Occipital lobe (tissue), 2 donors: ENCODE results near the gene NUDT2. TPM values are rescaled to one million over a fixed set of nuclear protein-coding genes. Genes with fewer than 3 reads are reported as not detected.
A peak's percentile ranks its signal among the peaks of the same experiment; 100 is the strongest.

Source experiments
- DNase-seq: peaks from one replicate; lab custom pipeline; 2025; lab: John Stamatoyannopoulos, UW
- total RNA-seq: library from RNA; depleted of rRNA; stranded (reverse); fragments of >200 nt; gene quantifications from one replicate; pipeline ENCODE4 v1.2.3, GENCODE V29; 2014

NUDT2 gene
- total RNA-seq, 1 donor from 2014 or later, result 17.3 TPM

DNA sequence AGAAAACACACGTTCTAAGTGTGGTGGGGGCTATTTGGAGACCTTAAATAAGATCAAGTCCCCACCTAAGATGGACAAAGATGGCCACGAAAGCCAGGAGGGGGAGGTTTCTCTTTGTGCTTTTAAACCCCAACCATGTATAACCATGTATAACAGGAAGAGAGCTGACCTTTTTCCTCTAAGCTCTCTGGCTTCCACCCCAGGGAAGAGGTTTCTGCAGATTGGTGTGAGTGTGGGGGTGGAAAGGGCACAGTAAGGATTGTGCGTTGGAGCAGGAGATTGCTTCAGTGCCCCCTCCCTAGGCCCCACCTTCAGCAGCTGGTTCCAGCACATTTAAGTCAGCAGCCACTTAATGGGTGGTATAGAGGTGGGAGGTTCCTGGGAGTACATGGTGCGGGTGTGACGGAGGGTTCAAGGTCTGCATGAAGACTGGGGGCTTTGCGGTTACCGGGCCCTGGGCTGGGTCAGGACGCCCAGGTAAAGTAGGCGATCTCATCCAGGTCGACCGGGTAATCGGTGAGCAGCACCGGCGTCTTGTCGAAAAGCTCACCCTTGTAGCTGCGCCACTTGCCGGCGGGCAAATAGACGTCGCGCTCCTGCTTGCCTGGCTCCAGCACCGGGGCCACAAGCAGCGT is 41.1 kb downstream of the NUDT2 start:
- no peak for DNase-seq

DNA sequence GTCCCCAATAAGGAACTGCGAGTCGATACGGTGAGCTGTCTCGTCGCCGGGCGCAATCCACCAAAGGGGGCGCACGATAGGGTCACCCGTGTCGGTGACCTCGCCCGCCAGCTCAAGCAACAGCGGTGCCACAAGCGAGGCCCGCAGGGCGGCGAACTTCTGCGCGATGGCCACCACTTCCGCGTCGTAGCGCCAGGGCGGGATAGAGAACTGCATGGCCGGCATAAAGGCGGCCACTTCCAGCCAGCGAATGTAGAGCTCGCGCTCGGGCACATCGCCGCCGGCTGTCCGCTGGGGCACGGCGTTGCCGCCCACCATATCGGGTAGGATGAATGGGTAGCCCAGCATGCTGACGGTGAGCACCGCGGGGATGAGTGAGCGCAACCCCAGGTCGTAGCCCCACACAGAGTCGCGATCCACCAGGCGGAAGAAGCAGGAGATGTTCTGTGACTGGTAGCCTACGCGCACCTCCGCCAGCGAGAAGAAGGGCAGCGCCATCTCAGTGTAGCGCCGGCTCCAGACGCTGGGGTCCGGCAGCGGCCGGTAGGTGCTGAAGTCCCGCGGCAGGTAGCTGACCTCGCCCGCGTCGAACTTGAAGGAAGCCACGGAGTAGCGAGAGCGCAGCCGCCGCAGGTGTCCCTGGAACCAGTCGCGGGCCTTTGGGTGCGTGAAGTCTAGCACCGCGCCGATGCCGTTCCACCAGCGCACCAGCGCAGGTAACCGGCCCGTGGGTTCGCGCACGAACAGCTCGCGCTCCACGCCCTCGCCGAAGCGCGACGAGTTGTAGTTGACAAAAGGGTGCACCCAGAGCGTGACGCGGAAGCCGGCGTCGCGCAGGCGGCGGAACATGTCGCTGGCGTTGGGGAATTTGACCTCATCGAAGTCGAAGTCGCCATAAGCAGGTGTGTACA is 41.9 kb downstream of the NUDT2 start:
- DNase-seq, result no peak

DNA sequence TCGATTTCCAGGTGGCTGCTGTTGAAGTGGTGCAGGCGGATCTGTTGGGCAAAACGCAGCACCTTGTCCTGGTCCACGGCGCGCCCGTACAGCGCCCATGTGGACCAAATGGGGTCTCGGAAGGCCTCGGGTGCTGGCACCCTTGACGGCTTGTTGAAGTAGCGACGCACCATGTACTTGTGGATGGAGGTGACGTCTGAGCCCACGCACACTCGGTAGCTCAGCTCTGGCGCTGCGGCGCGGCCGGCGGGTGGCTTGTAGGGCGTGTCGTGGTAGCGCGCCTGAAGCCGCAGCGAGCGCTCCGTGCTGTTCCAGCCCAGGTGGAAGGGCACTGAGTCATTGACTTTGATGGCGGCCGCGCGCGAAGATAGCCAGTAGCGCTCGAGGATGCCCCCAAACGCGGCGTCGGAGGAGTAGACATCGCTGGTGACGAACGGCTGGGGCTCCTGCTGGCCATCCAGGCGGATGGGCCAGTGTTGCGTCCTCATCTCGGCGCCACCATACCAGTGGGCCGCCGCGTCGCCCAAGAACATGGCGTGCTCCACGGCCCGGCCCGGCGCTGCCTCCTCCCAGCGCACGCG is 42.6 kb downstream of the NUDT2 start:
- DNase-seq, result no peak

DNA sequence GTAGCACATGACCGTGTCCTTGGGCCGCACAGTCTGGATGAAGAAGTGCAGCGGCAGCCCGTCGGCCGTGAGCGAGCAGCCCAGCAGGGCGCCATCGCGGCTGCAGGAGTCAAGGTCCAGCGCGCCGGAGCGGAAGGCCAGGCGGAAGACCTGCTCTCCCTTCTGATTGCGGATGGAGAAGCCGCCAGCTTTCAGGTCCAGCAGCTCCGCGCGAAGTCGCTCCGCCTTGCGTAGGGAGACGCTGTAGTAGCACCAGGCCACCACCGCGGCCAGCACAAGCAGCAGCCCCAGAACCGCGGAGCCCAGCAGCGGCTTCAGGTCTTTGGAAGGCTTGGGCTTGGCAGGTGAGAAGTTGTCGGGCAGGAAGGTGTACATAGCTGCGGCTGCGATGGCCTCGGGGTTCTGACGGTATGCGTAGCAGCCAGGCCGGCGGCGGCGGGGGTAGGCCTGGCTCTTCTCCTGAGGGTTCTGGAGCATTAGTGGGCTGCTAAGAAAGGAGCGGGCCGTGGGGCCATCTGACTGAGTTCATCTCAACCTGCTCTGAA is 43.2 kb downstream of the NUDT2 start:
- DNase-seq, result no peak

DNA sequence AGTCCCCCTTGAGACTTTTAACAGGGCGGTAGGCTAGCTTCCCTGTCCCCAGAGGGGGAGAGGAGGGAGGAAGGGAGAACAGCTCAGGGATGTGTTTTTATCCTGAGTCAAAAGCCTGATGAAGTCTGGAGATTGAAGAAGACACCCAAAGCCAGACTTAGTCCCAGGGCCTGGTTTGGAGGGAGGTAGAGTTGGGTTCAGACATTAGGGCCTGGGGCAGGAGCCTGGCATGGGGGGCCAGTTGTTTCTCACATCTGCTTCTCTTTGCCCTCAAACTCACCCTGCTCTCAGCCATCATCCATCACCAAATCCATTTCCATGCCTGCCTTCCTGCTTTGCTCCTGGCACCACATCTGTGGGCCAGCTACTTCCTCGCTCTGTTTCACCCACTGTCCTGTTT is 44.4 kb downstream of the NUDT2 start:
- DNase-seq, result no peak

DNA sequence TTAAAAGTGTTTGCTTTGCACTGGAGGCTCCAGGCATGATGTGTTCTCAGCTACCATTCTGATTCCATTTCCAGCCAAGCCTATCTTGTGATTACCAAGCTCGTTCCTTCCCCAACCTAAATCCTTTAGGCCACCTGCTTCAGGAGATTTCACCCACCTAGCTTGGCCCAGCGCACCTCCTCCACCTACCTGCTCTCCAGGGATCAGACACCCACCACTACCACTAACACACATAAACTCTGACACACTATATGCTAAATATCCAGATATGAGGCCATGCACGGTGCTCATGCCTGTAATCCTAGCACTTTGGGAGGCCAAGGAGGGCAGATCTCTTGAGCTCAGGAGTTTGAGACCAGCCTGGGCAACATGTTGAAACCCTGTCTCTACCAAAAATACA is 45.0 kb downstream of the NUDT2 start:
- DNase-seq, result no peak

DNA sequence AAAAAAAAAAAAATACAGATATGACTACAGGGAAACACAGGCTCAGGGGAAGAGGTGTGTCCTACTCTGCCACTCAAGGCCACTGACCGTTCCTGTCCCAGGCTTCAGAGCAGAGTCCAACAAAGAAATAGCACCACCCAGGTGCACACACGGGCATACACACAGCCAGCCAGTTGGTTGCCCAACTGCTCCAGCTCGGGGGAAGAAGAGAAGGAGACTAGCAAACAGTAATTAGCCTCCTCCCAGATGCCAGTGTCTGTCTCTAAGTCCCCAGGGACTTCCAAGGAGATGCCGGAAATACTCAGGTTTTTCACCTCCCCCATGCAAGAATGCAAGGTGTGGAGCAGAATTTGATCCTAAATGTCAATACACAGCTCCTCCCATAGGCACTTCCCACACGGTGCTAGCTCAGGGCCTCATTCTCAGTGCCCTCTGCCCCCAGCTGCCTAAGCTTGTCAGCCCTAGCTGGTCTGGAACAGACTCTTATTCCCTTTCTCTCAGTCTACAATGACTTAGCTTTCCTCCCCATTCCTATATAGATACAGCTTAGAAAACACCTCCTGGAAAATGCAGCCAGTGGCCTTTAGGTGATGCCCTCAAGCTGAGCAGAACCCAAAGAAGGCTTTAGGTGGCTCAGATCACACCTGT is 45.7 kb downstream of the NUDT2 start:
- no peak for DNase-seq

DNA sequence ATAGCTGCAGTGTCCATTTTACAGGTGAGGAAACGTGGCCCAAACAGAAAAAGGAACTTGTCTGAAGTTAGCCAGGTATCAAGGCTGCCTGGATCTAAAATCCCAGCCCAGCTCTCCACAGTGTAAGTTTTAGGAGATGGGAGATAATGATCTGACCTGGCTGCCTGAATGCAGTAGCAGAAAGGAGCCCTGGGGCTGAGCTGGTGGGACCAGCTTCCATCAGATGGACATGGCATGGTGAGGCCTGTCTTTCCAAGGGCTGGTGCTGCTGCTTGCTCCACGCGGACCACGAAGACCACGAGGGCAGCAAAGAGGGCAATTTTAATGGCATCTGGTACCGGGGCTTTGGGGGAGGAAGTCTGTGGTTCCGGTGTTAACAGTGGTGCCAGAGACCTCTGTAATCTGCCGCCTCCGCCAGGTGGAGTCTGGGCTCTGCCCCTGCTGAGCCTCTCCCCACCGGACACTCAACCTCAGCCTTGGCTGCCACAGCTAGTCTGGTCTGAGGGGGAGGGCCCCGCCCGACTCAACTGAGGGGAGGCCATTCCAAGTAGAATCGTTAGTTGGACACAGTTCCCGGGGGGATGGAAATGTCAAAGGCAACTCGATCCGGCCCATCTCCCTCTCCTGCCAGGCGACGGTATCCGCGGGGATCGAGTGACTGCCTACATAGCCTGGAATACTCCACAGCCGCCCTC is 46.7 kb downstream of the NUDT2 start:
- no peak for DNase-seq

DNA sequence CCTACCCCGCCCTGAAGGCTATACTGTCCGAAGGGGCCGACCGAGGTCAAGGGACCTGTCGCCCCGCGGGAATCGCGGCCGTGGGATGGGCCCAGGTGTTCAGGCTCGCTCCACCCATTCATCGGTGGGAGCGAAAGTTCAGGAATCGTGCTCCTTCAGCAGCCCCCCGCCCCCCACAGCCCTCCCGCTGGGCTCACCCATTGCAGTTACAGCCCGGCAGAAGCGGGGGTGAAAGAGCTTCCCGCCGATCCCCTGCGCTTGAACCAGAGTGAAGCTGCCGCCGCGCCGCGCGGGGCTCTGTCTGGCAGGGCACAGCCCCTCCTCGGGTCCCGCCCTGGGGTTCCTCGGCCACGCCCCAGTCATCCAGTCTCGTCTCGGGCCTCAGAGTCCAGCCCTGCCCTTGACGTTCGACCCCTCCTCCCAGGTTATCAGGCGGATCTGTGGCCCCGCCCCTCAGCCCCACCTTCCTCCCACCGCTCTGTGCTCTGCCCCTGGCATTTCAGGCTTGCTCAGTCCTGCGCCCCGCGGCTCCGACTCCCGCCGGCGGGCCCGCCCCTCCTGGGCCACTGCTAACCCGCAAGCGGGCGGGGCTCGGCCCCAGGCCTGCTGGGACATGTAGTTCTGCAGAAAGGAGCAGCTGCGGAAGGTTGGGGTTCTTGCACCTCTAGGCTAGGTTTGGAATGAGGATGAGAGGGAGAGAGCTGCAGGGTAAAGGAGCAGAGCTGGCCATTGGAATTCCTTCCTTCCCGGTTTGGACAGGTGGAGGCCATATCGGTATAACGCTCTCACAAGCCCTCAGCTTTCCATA is 47.4 kb downstream of the NUDT2 start, which contains the start of gene MYORG:
Gene MYORG, minus strand, starts transcription at position 303 of the 808 bp plus-strand sequence. CDS start 3,955 bp downstream, outside the sequence.
- DNase-seq, result peak; percentile 94

DNA sequence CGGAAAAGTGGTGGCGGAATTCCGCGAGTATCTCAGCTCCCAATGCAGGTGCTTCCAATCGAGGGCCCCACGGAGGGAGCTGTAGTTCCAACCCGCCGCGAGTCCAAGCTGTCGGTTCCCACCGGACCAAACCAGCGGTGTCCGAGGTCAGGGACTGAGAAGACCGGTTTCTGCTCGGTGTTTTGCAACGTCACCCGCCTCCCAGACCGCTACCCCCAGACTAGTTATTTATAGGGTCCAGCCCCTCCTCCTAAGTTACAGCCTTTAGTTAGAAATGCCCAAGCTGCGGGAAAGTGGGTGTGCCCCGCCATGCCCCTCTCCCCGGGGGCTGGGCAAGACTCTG is 48.0 kb downstream of the NUDT2 start:
- no peak for DNase-seq

DNA sequence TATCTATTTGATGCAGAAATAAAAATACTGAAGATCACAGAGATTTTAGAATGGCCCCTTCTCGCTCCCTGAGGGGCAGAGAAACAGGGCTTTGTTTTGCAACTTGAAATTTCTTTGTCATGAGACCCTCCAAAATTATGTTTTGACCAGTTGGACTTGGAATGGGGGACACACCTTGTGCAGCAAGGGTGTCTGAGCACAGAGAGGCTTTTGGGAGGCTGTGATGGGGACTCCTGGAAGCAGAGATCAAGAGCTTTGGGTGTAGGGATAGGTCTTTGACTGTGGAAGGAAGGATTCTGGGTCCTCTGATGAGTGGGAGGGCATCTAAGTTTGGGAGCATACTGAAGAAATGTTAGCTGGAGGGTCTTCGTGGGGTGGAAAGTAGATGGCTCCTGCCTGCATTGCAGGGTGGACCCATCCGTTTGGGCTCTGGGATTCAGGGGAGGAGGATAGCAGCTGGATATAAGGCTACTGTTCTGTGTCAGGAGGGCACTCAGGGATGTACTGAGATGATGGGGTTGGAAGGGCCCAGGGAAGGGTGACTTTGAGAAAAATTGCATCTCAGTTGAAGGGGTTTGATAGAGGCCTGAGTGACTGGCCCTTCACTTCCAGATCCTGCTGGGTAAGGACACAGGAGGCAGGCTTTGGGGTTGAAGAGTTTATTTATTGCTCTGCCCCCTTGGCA is 49.1 kb downstream of the NUDT2 start:
- no peak for DNase-seq

DNA sequence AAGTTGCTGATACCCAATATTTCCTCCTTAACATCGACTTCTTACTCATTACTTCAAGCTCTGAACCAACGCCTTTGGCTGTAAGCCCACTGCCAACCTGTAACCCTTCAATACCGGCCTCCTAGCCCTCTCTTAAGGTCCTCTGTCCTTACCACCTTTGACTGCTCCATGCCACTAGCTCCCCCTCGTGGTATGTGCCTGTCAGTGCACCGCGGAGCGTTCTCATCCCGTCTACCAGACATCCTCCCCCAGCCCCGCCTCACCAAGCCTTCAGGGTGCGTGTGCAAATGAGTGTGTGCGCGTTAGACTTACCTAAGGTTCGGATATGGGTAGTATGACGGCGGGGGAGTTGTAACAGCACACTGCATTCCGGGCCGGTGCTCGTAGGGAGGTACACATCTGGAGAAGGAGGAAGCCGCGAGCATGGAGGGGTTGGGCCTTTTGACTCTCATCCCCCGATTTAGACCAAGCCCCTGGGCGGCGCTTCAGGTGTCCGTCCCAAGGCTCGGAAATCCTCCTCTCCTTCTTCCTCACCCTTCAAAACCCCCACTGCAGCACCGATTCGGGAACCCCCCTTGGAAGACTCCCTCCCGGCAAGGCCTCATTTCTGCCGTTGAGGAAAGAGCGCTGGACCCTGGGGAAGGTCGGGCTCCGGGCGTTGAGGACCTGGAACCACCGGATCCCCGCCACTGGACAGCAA is 50.1 kb downstream of the NUDT2 start:
- peak; percentile 24 for DNase-seq

DNA sequence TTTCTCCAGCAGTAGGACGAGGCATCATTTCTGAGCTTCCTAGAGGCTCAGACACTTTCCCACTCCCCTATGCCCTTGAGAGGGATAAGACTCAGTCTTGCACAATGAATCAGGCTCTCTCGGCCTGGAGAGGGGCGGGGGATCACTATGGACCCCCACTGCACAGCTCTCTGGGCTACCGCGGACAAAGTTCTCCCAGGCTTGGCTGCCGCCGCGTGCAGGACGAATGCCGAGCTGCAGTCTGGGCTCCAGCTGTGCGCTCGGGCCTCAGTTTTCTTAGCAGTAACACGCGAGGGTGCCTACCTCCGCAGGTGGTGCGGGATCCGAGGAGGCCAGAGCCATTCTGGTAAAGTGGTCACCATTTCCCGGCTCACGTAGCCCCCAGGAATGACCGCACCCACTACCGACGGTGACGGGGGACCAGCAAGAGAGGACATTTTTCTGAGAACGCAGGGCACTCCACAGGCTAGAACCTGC is 50.7 kb downstream of the NUDT2 start:
- no peak for DNase-seq

DNA sequence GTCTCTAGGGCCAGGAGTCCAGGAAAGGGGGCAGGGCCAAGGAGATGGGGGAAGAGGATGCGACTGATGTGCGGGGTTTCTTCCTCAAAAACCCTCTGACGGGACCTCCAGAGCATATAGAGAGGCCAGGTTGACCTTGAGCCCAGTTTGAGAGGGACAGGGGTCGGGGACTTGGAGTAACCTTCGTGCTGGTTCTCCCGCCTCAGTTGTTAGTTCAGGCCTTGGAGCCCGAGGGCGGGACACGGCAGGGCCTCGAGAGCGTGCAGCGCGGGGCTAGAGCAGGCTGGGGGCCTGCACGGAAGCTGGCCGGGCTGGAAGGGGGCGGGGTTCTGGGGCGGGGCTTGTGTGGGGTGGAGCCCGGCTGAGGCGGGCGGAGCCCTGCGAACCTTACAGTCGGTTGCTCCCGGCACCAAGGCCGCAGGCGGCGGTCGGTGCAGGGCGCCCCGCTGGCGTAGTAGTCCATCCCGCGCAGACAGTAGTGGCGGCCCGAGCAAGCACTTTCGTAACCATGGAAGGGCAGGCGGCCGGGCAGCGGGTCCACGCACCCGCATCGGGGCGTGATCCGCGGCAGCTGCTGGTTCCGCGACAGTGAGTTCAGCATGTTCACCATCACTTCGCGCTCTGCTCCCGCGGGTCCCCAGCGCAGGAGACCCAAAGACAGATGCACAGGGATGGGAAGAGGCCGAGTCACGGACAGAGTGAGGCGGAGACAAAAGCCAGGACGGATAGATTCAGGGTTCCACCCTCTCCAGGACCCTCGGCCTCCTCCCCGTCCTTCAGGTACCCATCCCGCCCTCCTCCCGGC is 51.3 kb downstream of the NUDT2 start:
- peak; percentile 67 for DNase-seq

DNA sequence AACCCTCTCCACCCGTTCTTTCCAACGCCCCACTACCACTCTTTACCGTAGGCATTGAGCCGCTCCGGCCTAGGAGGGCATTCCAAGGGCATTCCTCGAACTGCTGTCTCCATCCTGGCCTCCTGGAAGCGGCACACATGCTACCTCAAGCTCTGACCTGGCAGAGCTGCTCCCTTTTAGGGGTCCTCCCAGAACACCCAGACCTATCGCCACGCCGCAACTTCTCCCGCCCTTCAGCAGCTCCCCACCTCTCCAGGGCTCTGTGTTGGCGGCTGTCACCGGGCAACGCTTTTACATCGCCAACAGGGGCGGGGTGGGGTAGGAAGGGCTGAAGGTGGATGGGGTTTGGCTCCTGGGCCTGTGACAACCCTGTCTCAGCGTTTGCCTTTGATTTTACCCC is 52.0 kb downstream of the NUDT2 start:
- DNase-seq, result peak; percentile 41

DNA sequence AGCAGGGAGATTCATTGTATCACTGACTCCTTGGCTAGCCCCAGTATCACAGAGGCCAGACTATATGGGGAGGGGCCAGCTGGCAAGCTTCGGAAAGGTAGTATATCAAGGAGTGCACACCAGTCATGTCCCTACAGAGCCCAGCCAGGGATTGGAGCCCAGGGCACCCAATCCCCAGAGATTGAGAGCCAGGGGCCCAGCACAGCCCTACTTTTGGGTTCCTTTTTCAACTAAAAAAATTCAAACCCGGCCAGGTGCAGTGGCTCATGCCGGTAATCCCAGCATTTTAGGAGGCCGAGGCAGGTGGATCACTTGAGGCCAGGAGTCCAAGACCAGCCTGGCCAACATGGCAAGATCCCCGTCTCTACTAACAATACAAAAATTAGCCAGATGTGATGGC is 52.7 kb downstream of the NUDT2 start:
- DNase-seq, result no peak

DNA sequence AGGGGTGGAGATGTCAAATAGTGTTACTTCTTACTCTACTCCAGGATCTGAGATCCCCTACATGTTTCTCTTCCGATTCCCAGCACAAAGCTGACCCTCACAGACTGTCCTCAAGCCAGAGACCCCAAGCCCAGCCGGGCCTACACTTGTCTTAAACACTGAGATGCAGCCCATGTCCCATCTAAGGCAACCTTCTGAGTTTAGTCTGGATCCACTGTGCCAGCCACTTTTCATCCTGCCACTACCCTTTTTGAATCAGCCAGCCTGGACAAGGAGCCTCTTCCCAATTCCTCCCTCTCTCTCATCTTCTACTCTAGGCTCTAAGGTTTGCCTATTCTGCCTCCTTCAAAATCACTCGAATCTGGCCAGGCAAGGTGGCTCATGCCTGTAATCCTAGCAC is 53.5 kb downstream of the NUDT2 start:
- no peak for DNase-seq

DNA sequence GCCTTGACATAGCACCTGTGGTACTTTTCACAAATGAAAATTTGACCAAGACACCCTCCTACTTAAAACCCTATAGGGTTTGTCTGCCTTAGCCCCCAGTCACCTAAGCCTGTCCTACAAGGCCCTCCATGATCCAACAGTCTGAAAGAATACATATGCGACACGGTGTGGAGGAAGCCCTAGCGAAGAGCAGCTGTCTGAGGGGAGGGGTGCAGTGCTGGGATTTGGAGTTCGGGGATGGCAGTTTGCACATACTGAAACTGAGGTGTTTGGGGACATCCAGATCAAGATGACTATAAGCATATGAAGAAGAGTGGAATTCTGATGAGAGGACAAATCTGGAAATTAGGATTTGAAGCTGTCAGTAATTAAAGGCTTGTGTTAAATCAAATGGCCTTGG is 54.5 kb downstream of the NUDT2 start:
- DNase-seq, result no peak
